Astrocyte of the spinal cord (primary cell): Measurements from ENCODE around the gene MYOM1.

ENCODE experiments used
- DNase-seq: peaks from one replicate; pipeline ENCODE4 v3.0.0; 2011; ENCODE audit warnings: low read depth, low spot score
- H3K4me3 ChIP-seq: 2 replicates; pipeline ENCODE4 v1.5.1; 2011; ENCODE audit warnings: low read depth, mild to moderate bottlenecking, low read length, moderate library complexity
- in situ Hi-C: cut with HindIII; loops from 2 replicates; pipeline ENCODE4 v1.10.0; 2017; ENCODE audit warnings: low sequenced_read_pairs
- TF ChIP-seq, protein P1 (sequence below): IDR thresholded peaks from 2 replicates; pipeline ENCODE4 v1.5.1; 2012; ENCODE audit warnings: low read depth, mild to moderate bottlenecking, low read length, inconsistent platforms

MYOM1 gene

GRCh38 chr18:3256693-3257626, 37.2 kb upstream of the MYOM1 start:
- peak; percentile 52 for DNase-seq
- in situ Hi-C loops, result no loop called here
- no peak overlapping the region for H3K4me3 ChIP-seq
- TF ChIP-seq, protein P1, sequence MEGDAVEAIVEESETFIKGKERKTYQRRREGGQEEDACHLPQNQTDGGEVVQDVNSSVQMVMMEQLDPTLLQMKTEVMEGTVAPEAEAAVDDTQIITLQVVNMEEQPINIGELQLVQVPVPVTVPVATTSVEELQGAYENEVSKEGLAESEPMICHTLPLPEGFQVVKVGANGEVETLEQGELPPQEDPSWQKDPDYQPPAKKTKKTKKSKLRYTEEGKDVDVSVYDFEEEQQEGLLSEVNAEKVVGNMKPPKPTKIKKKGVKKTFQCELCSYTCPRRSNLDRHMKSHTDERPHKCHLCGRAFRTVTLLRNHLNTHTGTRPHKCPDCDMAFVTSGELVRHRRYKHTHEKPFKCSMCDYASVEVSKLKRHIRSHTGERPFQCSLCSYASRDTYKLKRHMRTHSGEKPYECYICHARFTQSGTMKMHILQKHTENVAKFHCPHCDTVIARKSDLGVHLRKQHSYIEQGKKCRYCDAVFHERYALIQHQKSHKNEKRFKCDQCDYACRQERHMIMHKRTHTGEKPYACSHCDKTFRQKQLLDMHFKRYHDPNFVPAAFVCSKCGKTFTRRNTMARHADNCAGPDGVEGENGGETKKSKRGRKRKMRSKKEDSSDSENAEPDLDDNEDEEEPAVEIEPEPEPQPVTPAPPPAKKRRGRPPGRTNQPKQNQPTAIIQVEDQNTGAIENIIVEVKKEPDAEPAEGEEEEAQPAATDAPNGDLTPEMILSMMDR, result no peak

DNA sequence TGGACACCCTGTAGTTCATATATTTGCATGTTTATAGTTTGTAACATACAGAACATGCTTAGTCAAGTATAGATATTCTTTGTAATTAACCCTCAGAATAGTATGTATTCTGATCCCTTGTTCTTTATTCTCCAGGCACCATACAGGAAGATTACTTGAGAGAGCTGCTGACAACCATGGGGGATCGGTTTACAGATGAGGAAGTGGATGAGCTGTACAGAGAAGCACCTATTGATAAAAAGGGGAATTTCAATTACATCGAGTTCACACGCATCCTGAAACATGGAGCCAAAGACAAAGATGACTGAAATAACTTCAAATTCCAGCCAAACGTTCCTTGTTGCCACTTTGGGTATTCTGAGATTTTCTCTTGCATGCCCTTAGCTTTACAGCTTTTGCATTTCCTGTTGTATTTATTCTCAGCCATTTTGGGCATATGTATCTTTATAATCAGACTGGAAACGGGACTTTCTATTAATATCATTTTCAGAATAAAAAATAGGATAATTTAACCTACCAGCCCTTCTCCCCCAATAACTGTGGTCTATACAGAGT, 35.9 kb upstream of the MYOM1 start:
- TF ChIP-seq, protein P1, result no peak
- no peak overlapping the region for H3K4me3 ChIP-seq
- in situ Hi-C loops, result no loop called here
- no peak for DNase-seq

GRCh38 chr18:3254725-3255124, 35.0 kb upstream of the MYOM1 start:
- no peak overlapping the region for H3K4me3 ChIP-seq
- TF ChIP-seq, protein P1, result no peak
- in situ Hi-C loops, result no loop called here
- DNase-seq, result no peak

DNA sequence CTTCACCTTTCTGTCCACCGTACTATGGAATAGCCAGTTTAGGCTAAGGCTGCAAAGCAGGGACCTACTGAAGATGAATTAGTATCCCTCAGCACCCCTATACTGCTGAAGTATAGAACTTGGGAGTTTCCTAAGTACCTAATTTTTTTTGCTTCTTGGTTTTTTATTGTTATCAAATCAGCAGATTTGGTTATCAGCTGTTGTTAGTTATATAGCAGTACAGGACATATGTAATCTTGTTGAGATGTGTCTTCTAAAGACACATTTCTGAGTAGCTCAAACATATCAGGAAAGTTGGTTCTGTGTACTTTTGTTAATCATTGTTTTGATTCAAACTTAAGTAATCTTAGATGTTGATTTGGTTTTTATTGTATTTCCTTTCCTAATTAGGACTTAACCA, 33.1 kb upstream of the MYOM1 start:
- in situ Hi-C loops, result no loop called here
- H3K4me3 ChIP-seq, result no peak overlapping the region
- TF ChIP-seq, protein P1, result no peak
- DNase-seq, result no peak

GRCh38 chr18:3251963-3252277, 32.2 kb upstream of the MYOM1 start:
- H3K4me3 ChIP-seq, result no peak overlapping the region
- no peak for DNase-seq
- TF ChIP-seq, protein P1, result no peak
- in situ Hi-C loops, result no loop called here

- no peak for DNase-seq
- TF ChIP-seq, protein P1, result no peak
- in situ Hi-C loops, result no loop called here
- peak overlapping the region; percentile 2 for H3K4me3 ChIP-seq
These were observed 31.6 kb upstream of the MYOM1 start for GRCh38 chr18:3251249-3251962.
